ENCODE data around the gene TBKBP1. TPM values are rescaled to one million over a fixed set of nuclear protein-coding genes. Genes with fewer than 3 reads are reported as not detected.

The TBKBP1 gene
- total RNA-seq, 4 donors from 2014 or later, result 3.1 to 12.7 (median 7.9) TPM

DNA sequence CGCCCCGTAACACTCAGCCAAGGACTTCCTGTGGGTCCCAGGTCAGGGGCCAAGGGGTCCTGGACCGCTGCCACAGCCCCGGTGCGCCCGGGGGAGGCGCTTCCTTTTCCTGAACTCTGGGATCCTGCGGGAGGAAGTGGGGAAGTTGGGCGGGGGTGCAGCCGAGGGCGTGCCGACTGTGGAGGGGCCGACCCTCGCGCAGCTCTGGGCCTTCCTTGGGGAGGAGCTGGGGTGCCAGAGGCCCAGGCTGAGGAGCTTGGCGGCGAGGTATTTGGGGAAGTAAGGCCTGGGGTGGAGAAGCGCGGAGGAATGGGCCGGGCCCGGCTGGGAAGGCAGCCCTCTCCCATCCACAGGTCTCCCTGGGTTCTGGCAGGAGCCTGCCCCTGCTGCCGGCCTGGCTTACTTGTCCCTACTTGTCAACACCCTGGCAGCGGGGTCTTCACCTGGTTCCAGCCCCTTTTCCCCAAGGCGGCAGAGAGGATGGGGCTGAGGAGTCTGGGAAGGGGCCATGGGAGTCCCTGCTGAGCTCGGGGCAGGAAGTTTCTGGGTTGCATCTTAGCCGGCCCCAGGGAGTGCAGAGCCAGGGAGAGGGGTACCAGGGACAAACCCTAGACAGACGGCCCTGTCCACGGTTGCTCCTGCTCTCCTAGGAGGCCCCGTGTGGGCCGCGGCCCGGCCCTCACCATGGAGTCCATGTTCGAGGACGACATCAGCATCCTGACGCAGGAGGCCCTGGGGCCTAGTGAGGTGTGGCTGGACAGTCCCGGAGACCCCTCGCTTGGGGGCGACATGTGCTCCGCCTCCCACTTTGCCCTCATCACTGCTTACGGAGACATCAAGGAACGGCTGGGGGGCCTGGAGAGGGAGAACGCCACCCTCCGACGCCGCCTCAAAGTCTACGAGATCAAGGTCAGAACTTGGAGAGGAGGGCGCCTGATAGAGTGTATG is 1.7 kb downstream of the TBKBP1 start:
- Histone ChIP-seq H3K27ac (peak overlapping the region; percentile 85 to 97 (median 94)), H3K36me3 (peaks cover 0 to 26% (median 0%) of the 10 kb centered on the region in 3 donors), H3K27me3 (no peaks in the 10 kb centered on the region), H3K9me3 (no peaks in the 10 kb centered on the region), H3K4me1 (peaks cover 11 to 51% (median 19%) of the 10 kb centered on the region in 3 donors), H3K4me3 (peak overlapping the region; percentile 73 to 98 (median 97))
- peak in 1 of 4 donors; percentile 14 for TF ChIP-seq POLR2A (IDR thresholded peaks at IDR 0.05)
- TF ChIP-seq, protein P1, sequence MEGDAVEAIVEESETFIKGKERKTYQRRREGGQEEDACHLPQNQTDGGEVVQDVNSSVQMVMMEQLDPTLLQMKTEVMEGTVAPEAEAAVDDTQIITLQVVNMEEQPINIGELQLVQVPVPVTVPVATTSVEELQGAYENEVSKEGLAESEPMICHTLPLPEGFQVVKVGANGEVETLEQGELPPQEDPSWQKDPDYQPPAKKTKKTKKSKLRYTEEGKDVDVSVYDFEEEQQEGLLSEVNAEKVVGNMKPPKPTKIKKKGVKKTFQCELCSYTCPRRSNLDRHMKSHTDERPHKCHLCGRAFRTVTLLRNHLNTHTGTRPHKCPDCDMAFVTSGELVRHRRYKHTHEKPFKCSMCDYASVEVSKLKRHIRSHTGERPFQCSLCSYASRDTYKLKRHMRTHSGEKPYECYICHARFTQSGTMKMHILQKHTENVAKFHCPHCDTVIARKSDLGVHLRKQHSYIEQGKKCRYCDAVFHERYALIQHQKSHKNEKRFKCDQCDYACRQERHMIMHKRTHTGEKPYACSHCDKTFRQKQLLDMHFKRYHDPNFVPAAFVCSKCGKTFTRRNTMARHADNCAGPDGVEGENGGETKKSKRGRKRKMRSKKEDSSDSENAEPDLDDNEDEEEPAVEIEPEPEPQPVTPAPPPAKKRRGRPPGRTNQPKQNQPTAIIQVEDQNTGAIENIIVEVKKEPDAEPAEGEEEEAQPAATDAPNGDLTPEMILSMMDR (IDR thresholded peaks at IDR 0.05), result no peak
- no peak for DNase-seq
- WGBS, 2 donors, result 75 to 80% methylated on average over 2 to 17 of the region's 47 CpGs
- intact Hi-C loops (cut with DNase I), result loop anchor here (10.0 kb wide), 1 partner anchor 109 kb away; no protein-coding TSS in a partner anchor

DNA sequence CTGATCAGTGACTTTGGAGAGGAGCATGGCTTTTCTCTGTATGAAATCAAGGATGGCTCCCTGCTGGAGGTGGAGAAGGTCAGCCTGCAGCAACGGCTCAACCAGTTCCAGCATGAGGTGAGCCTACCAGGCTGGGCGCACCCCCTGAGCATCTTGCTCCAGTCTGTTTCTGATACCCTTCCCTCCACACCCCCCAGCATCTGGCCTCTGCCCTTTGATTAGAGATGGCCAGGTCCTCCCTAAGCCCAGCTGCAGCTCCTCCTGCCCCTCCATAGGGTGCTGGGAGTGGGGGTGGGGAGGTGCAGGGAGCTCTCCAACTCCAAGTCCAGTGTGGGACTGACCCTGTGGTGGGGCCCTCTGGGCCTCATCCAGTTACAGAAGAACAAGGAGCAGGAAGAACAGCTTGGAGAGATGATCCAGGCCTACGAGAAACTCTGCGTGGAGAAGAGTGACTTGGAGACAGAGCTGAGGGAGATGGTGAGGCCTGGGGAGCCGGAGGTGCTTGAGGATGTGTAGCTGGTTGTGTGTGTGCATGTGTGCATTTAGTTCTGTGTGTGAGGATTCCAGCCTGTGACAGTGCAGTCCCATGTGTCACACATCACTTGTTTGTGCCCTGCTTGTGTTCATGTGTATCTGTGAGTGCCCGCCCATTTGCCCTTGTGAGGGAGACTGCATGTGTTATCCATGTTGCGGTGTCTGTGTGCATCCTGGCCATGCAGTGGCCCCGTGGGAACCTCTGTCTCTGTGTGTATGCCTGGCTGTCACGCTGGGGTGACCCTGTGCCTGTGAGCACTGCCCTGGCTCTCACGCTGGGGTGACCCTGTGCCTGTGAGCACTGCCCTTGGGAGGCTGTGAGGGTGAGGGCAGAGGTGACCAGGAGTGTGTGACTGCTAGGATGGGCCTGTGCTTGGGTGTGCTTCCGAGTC is 3.0 kb downstream of the TBKBP1 start:
- Histone ChIP-seq H3K4me1 (peaks cover 11 to 51% (median 19%) of the 10 kb centered on the region in 3 donors), H3K4me3 (no peak overlapping the region), H3K27me3 (no peaks in the 10 kb centered on the region), H3K36me3 (peaks cover 0 to 38% (median 0%) of the 10 kb centered on the region in 3 donors), H3K27ac (no peak overlapping the region), H3K9me3 (no peaks in the 10 kb centered on the region)
- intact Hi-C loops (cut with DNase I), result loop anchor here (10.0 kb wide), 1 partner anchor 108 kb away; no protein-coding TSS in a partner anchor
- DNase-seq, result no peak
- WGBS, 2 donors, result 60 to 87% methylated on average over 3 to 5 of the region's 11 CpGs
- TF ChIP-seq, protein P1 (IDR thresholded peaks at IDR 0.05), result no peak
- no peak for TF ChIP-seq POLR2A (IDR thresholded peaks at IDR 0.05)

DNA sequence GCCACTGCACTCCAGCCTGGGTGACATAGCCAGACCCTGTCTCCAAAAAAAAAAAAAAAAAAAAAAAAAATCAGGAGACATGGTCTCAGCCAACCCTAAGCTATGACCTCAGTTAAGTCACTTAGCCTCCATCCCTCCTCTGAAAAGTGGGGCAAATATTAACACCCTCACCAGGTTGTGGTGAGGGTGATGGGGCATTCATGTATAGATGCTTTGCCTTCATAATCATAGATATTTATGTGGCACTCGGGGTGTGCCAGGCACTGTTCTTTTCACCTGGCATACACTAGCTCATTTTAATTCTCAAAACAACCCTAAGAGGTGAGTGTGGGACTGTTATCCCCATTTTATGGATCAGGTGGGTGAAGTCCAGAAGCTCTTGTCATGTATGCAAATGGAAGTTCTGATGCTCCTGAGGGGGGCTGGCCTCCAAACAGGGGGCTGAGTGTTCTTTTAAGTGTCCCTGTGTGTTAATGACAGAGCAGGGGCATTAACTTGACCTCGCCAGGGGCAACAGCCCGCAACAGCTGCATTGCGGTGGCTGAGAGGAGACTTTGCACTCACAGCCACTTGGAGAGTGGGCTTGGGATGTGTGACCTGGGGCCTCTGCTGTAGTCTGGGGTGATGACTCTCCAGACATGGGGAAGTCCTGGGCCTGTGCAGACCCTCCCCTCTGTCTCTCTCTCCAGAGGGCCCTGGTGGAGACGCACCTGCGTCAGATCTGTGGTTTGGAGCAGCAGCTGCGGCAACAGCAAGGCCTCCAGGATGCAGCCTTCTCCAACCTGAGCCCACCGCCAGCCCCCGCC is 4.1 kb downstream of the TBKBP1 start:
- H3K4me3 ChIP-seq, result no peak overlapping the region
- TF ChIP-seq POLR2A (IDR thresholded peaks at IDR 0.05), result no peak
- TF ChIP-seq, protein P1 (IDR thresholded peaks at IDR 0.05), result no peak
- no peaks in the 10 kb centered on the region for H3K9me3 ChIP-seq
- H3K36me3 ChIP-seq, result peaks cover 0 to 38% (median 0%) of the 10 kb centered on the region in 3 donors
- WGBS, 2 donors, result 39 to 72% methylated on average over 3 to 7 of the region's 9 CpGs
- intact Hi-C loops (cut with DNase I), result loop anchor here (10.0 kb wide), 1 partner anchor 107 kb away; no protein-coding TSS in a partner anchor
- H3K4me1 ChIP-seq, result peaks cover 5 to 44% (median 13%) of the 10 kb centered on the region in 3 donors
- no peaks in the 10 kb centered on the region for H3K27me3 ChIP-seq
- H3K27ac ChIP-seq, result no peak overlapping the region
- DNase-seq, result no peak

DNA sequence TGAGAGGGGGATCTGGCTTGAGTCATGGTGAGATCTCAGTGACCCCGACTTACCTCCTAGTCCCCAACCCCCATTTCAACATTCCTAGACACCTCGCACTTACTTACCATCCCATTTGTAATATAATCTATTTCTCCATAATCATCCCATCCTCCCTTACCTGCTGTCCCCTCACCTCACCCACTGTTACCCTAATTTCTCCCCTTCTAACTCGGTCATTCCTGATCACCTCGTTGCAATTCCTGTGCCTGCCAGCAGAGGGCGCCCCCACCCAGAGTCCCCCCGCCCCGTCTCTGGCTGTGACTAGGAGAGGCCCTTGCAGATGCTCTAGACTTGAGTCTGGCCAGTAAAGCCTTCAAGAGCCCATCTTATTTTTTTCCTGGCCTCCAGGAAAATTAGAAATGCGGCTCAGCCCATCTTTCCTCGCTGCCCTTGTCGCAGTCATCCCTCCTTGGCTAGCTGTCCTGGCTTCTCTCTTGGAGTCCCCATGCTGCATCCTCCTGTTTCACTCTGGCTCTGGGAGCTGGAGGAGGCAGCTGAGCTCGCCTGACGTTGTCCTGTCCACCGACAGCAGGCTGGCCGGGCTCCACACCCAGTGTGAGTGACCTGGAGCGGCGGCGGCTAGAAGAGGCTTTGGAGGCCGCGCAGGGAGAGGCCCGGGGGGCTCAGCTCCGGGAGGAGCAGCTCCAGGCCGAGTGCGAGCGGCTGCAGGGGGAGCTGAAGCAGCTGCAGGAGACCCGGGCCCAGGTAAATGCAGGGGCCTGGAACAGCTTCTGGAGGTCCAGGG is 5.0 kb downstream of the TBKBP1 start:
- intact Hi-C loops (cut with DNase I), result loop anchor here (10.0 kb wide), 1 partner anchor 106 kb away; no protein-coding TSS in a partner anchor
- Histone ChIP-seq H3K27me3 (no peaks in the 10 kb centered on the region), H3K4me1 (peaks cover 0 to 43% (median 11%) of the 10 kb centered on the region in 3 donors)

More for the DNA sequence above, 5.0 kb downstream of the TBKBP1 start:
- WGBS, 2 donors, result 18 to 44% methylated on average over 5 to 11 of the region's 25 CpGs
- no peak overlapping the region for H3K4me3 ChIP-seq
- H3K36me3 ChIP-seq, result peaks cover 0 to 39% (median 0%) of the 10 kb centered on the region in 3 donors
- no peak for DNase-seq
- no peaks in the 10 kb centered on the region for H3K9me3 ChIP-seq
- H3K27ac ChIP-seq, result no peak overlapping the region
- no peak for TF ChIP-seq POLR2A (IDR thresholded peaks at IDR 0.05)
- TF ChIP-seq, protein P1 (IDR thresholded peaks at IDR 0.05), result peak; percentile 73 to 98 (median 80)

All from esophagus squamous epithelium (tissue), 5 donors.